HepG2 (cell line): ENCODE data around the gene ZBTB7B. TPM values are rescaled to one million over a fixed set of nuclear protein-coding genes. Genes with fewer than 3 reads are reported as not detected.

Experiments
- EP300 ChIP-seq, 3 experiments: sonication (generic) in 1 of 3; formaldehyde crosslinking in 1 of 3; IDR thresholded peaks; 2 replicates each; pipeline versions ENCODE4 v1.5.1 to v1.6.1; 2011 to 2020; ENCODE audit warnings: low read depth in 2 of 3, low read length in 2 of 3, borderline replicate concordance in 1 of 3, improper control_type of control experiment in 1 of 3, mild to moderate bottlenecking in 1 of 3, missing genetic modification reagents in 1 of 3, moderate library complexity in 1 of 3
- FOXJ3 ChIP-seq: sonication (generic); formaldehyde crosslinking; IDR thresholded peaks from 2 replicates; pipeline ENCODE4 v1.4.0; 2020; ENCODE audit warnings: missing genetic modification reagents, mild to moderate bottlenecking, borderline replicate concordance
- KMT2B ChIP-seq: IDR thresholded peaks from 2 replicates; pipeline ENCODE4 v1.6.1; 2016; ENCODE audit warnings: missing genetic modification reagents, missing compliant biosample characterization
- NFYB ChIP-seq: sonication (generic); formaldehyde crosslinking; IDR thresholded peaks from 2 replicates; pipeline ENCODE4 v1.4.0; 2020; ENCODE audit warnings: missing genetic modification reagents
- POLR2AphosphoS5 ChIP-seq: IDR thresholded peaks from 2 replicates; pipeline ENCODE4 v1.6.1; 2012; ENCODE audit warnings: low read depth, low read length
- SP1 ChIP-seq, 2 experiments: fragments of 450-650 bp in 1 of 2; sonication (generic) in 1 of 2; formaldehyde crosslinking in 1 of 2; IDR thresholded peaks; 2 replicates each; pipeline versions ENCODE4 v1.4.0 to v1.6.1; 2016 to 2020; ENCODE audit warnings: missing genetic modification reagents in 1 of 2
- TAF1 ChIP-seq: sonication (generic); formaldehyde crosslinking; IDR thresholded peaks from 2 replicates; pipeline ENCODE4 v1.4.0; 2020; ENCODE audit warnings: missing genetic modification reagents
- TOPORS ChIP-seq: sonication (generic); formaldehyde crosslinking; IDR thresholded peaks from 2 replicates; pipeline ENCODE4 v1.8.0; 2023; ENCODE audit warnings: mild to moderate bottlenecking, missing genetic modification reagents
- ZMAT3 ChIP-seq: sonication (generic); formaldehyde crosslinking; conservative IDR thresholded peaks from 2 replicates; pipeline ENCODE4 v1.7.0; 2021; ENCODE audit warnings: missing genetic modification reagents
- ZNF251 ChIP-seq: sonication (generic); formaldehyde crosslinking; IDR thresholded peaks from 2 replicates; pipeline ENCODE4 v1.9.0; 2021; ENCODE audit warnings: mild to moderate bottlenecking, missing genetic modification reagents
- ZNF296 ChIP-seq: sonication (generic); formaldehyde crosslinking; conservative IDR thresholded peaks from 2 replicates; pipeline ENCODE4 v1.5.0; 2020; ENCODE audit warnings: mild to moderate bottlenecking, missing genetic modification reagents
- ZNF510 ChIP-seq: sonication (generic); formaldehyde crosslinking; IDR thresholded peaks from 2 replicates; pipeline ENCODE4 v1.4.0; 2020; ENCODE audit warnings: low read depth, mild to moderate bottlenecking, missing genetic modification reagents
- polyA plus RNA-seq, 8 experiments: library from polyadenylated mRNA; depleted of rRNA in 3 of 8; stranded (reverse) in 7 of 8; unstranded in 1 of 8; fragments of >200 nt; fragmentation: Illumina TruSeq in 4 of 8; extraction: Trizol in 4 of 8; gene quantifications; 2 replicates each; pipeline versions ENCODE4 v1.2.1 to v1.2.3, GENCODE V29; 2011 to 2016; ENCODE audit warnings: low read depth in 4 of 8, missing spikeins in 1 of 8, mixed read lengths in 1 of 8; ENCODE audit not compliant: insufficient read depth in 1 of 8
- total RNA-seq, 5 experiments: library from RNA; depleted of rRNA; stranded (reverse); fragments of >200 nt; fragmentation: Illumina TruSeq; extraction: Trizol; gene quantifications; 2 replicates each; pipeline ENCODE4 v1.2.3, GENCODE V29; 2016; ENCODE audit warnings: low read depth in 1 of 5
- TF ChIP-seq, protein P1 (sequence below): sonication (generic); formaldehyde crosslinking; IDR thresholded peaks from 2 replicates; pipeline ENCODE4 v1.4.0; 2020; ENCODE audit warnings: missing genetic modification reagents
- TF ChIP-seq, protein P2 (sequence below): IDR thresholded peaks from 2 replicates; pipeline ENCODE4 v1.6.1; 2012; ENCODE audit warnings: inconsistent platforms
- TF ChIP-seq, protein P3 (sequence below): sonication (generic); formaldehyde crosslinking; IDR thresholded peaks from 2 replicates; pipeline ENCODE4 v1.4.0; 2020; ENCODE audit warnings: missing genetic modification reagents, low read depth, mild to moderate bottlenecking, borderline replicate concordance
- TF ChIP-seq, protein P4 (sequence below): sonication (generic); formaldehyde crosslinking; IDR thresholded peaks from 2 replicates; pipeline ENCODE4 v1.8.0; 2022; ENCODE audit warnings: low read depth, missing genetic modification reagents
- TF ChIP-seq, protein P5 (sequence below): sonication (generic); formaldehyde crosslinking; IDR thresholded peaks from 2 replicates; pipeline ENCODE4 v1.5.0; 2020; ENCODE audit warnings: missing genetic modification reagents, mild to moderate bottlenecking, borderline replicate concordance
- TF ChIP-seq, protein P6 (sequence below): IDR thresholded peaks from 2 replicates; pipeline ENCODE4 v1.6.1; 2018; ENCODE audit warnings: missing genetic modification reagents

Gene ZBTB7B
- total and polyA plus RNA-seq, 2 of the 13 experiments (the other 11 are each of a cell fraction or from before 2014, with no cell fraction given): 15.5 to 17.5 TPM

DNA sequence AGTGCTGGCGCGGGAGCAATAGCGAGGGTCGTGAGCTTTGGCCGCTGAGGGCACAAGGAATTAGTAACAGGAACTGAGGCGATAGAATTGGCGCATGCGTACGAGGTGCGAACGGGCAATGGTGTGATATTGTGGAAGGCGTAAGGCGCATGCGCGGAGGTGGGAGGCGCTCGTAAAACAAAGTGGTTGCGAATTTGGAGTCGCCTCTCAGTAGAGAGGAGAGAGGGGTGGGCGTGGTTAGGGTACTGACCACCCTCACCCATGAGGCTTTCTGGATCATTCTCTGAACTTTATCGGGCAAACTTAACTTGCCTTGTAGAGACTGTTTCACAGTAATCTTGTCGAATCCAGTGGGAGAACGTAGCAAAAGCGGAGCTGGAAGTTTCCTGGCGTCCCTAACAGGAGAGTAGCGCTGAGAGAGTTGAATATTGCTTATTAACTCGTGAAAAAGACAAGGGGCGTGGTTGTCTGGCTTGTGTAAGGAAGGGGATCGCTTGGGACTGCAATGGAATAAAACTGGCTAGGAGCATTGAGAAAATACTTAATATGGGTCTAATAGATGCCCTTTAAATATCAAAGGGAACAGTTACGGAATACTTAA is 27.7 kb upstream of the ZBTB7B start (continued):
- TF ChIP-seq, protein P1, sequence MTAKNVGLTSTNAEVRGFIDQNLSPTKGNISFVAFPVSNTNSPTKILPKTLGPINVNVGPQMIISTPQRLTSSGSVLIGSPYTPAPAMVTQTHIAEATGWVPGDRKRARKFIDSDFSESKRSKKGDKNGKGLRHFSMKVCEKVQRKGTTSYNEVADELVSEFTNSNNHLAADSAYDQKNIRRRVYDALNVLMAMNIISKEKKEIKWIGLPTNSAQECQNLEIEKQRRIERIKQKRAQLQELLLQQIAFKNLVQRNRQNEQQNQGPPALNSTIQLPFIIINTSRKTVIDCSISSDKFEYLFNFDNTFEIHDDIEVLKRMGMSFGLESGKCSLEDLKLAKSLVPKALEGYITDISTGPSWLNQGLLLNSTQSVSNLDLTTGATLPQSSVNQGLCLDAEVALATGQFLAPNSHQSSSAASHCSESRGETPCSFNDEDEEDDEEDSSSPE (CRISPR knock-in tag): no peak; the same call in 1 of the 2 replicates
- TF ChIP-seq POLR2AphosphoS5: peak; percentile 88
- TF ChIP-seq ZNF251 (CRISPR knock-in tag): no peak
- TF ChIP-seq, protein P2, sequence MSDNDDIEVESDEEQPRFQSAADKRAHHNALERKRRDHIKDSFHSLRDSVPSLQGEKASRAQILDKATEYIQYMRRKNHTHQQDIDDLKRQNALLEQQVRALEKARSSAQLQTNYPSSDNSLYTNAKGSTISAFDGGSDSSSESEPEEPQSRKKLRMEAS: peak; percentile 83
- peak; percentile 65; the same call in 1 of the 2 replicates for TF ChIP-seq TAF1 (CRISPR knock-in tag)
- no peak for TF ChIP-seq ZNF296 (CRISPR knock-in tag)
- TF ChIP-seq, protein P3, sequence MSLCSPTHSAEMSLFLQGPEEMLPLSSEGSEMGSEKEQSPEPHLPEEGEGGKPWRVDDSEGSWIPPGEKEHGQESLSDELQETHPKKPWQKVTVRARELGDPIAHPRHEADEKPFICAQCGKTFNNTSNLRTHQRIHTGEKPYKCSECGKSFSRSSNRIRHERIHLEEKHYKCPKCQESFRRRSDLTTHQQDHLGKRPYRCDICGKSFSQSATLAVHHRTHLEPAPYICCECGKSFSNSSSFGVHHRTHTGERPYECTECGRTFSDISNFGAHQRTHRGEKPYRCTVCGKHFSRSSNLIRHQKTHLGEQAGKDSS (CRISPR knock-in tag): peak; percentile 42; the same call in 1 of the 2 replicates
- TF ChIP-seq ZNF510 (CRISPR knock-in tag): peak; percentile 13; the same call in 1 of the 2 replicates
- TF ChIP-seq, protein P4, sequence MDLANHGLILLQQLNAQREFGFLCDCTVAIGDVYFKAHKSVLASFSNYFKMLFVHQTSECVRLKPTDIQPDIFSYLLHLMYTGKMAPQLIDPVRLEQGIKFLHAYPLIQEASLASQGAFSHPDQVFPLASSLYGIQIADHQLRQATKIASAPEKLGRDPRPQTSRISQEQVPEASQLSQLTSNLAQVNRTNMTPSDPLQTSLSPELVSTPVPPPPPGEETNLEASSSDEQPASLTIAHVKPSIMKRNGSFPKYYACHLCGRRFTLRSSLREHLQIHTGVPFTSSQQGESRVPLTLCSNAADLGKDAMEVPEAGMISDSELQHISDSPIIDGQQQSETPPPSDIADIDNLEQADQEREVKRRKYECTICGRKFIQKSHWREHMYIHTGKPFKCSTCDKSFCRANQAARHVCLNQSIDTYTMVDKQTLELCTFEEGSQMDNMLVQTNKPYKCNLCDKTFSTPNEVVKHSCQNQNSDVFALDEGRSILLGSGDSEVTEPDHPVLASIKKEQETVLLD: no peak
- TF ChIP-seq EP300 (IDR thresholded peaks at IDR 0.05; ENCODE audit: low read depth in 2 of 2, low read length in 2 of 2): no peak; a peak in 1 of 4 replicates
- TF ChIP-seq EP300 (CRISPR knock-in tag; IDR thresholded peaks at IDR 0.05; ENCODE audit: borderline replicate concordance): peak; percentile 36; the same call in 1 of the 2 replicates
- TF ChIP-seq NFYB (CRISPR knock-in tag): no peak
- peak; percentile 45; the same call in 1 of the 2 replicates for TF ChIP-seq FOXJ3
- TF ChIP-seq ZMAT3 (CRISPR knock-in tag): no peak
- TF ChIP-seq KMT2B (CRISPR knock-in tag): peak; percentile 48; the same call in 1 of the 2 replicates
- TF ChIP-seq, protein P5, sequence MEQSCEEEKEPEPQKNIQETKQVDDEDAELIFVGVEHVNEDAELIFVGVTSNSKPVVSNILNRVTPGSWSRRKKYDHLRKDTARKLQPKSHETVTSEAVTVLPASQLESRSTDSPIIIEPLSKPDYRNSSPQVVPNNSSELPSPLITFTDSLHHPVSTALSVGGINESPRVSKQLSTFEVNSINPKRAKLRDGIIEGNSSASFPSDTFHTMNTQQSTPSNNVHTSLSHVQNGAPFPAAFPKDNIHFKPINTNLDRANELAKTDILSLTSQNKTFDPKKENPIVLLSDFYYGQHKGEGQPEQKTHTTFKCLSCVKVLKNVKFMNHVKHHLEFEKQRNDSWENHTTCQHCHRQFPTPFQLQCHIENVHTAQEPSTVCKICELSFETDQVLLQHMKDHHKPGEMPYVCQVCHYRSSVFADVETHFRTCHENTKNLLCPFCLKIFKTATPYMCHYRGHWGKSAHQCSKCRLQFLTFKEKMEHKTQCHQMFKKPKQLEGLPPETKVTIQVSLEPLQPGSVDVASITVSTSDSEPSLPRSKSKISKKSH: 0 out of 2 replicates have a peak, but pooled peaks have one; percentile 2
- no peak for TF ChIP-seq SP1 (IDR thresholded peaks at IDR 0.05)
- peak; percentile 1; the same call in 1 of the 2 replicates for TF ChIP-seq SP1 (CRISPR knock-in tag; IDR thresholded peaks at IDR 0.05)
- no peak; the same call in 1 of the 2 replicates for TF ChIP-seq TOPORS (CRISPR knock-in tag)
- TF ChIP-seq, protein P6, sequence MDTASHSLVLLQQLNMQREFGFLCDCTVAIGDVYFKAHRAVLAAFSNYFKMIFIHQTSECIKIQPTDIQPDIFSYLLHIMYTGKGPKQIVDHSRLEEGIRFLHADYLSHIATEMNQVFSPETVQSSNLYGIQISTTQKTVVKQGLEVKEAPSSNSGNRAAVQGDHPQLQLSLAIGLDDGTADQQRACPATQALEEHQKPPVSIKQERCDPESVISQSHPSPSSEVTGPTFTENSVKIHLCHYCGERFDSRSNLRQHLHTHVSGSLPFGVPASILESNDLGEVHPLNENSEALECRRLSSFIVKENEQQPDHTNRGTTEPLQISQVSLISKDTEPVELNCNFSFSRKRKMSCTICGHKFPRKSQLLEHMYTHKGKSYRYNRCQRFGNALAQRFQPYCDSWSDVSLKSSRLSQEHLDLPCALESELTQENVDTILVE (CRISPR knock-in tag): peak; percentile 84
